GM21825 (cell line): ENCODE data around the gene KCNQ1.

Experiments used
- ATAC-seq: cut with Tn5 transposase; IDR thresholded peaks from one replicate; pipeline ENCODE4 v1.9.1; 2021; ENCODE audit warnings: mild to moderate bottlenecking, moderate library complexity; ENCODE audit not compliant: unreplicated experiment

The KCNQ1 gene

GRCh38 chr11:2704356-2704755 is 259.5 kb downstream of the KCNQ1 start:
- ATAC-seq, result no peak

- ATAC-seq, result no peak
Observed at GRCh38 chr11:2704896-2705606, 260.2 kb downstream of the KCNQ1 start.

- ATAC-seq, result no peak
Observed at GRCh38 chr11:2706321-2706720, 261.5 kb downstream of the KCNQ1 start.

GRCh38 chr11:2707736-2708135 is 262.9 kb downstream of the KCNQ1 start:
- no peak for ATAC-seq

- no peak for ATAC-seq
Observed at GRCh38 chr11:2708151-2708581, 263.4 kb downstream of the KCNQ1 start.

- no peak for ATAC-seq
Observed at GRCh38 chr11:2708757-2709281, 264.0 kb downstream of the KCNQ1 start.

- no peak for ATAC-seq
Observed at GRCh38 chr11:2709429-2709828, 264.6 kb downstream of the KCNQ1 start.

- no peak for ATAC-seq
Observed at GRCh38 chr11:2711161-2711560, 266.4 kb downstream of the KCNQ1 start.

- no peak for ATAC-seq
Observed at GRCh38 chr11:2713094-2713493, 268.3 kb downstream of the KCNQ1 start.

- no peak for ATAC-seq
Observed at GRCh38 chr11:2713661-2714462, 269.1 kb downstream of the KCNQ1 start.

- ATAC-seq, result no peak
Observed at GRCh38 chr11:2714463-2714800, 269.6 kb downstream of the KCNQ1 start.

GRCh38 chr11:2714871-2715270 is 270.1 kb downstream of the KCNQ1 start:
- ATAC-seq, result no peak

GRCh38 chr11:2715716-2716350 is 271.0 kb downstream of the KCNQ1 start:
- ATAC-seq, result no peak

- no peak for ATAC-seq
Observed at GRCh38 chr11:2716376-2717095, 271.7 kb downstream of the KCNQ1 start.

- no peak for ATAC-seq
Observed at GRCh38 chr11:2717561-2718325, 272.9 kb downstream of the KCNQ1 start.

GRCh38 chr11:2718817-2719438 is 274.1 kb downstream of the KCNQ1 start:
- ATAC-seq, result no peak

- ATAC-seq, result no peak
Observed at GRCh38 chr11:2719831-2720590, 275.2 kb downstream of the KCNQ1 start.

- no peak for ATAC-seq
Observed at GRCh38 chr11:2721210-2721916, 276.6 kb downstream of the KCNQ1 start.
